OCI-LY7 (cell line): ENCODE results near the gene PTPN14. TPM values are rescaled to one million over a fixed set of nuclear protein-coding genes. Genes with fewer than 3 reads are reported as not detected.

Experiments
- BruUV-seq: library from RNA; stranded (reverse); fragments of 400-500 nt; replicated peaks from 2 replicates; lab custom pipeline; 2021; lab: Mats Ljungman, UMichigan
- CTCF ChIA-PET: fragments of 300-600 bp; sonication (Branson Sonifier 250); formaldehyde crosslinking; loops from one replicate; lab custom pipeline; 2022; ENCODE audit warnings: antibody characterized with exemption; ENCODE audit not compliant: unreplicated experiment; lab: Charles Lee
- POLR2A ChIA-PET: fragments of 300-600 bp; sonication (Branson Sonifier 250); formaldehyde crosslinking; loops from one replicate; lab custom pipeline; 2022; ENCODE audit warnings: antibody characterized with exemption; lab: Charles Lee
- DNase-seq: peaks from one replicate; pipeline ENCODE4 v3.0.0-alpha.2; 2015; ENCODE audit warnings: low spot score
- H2AFZ ChIP-seq: fragments of 200-600 bp; sonication (generic), shearing (Covaris generic); 2 replicates; pipeline ENCODE4 v1.6.1; 2014; ENCODE audit warnings: mild to moderate bottlenecking, antibody characterized with exemption, low read length, moderate library complexity
- H3K27ac ChIP-seq: fragments of 200-600 bp; sonication (generic); 2 replicates; pipeline ENCODE4 v1.5.1; 2014; ENCODE audit warnings: mixed run types, low read depth, mild to moderate bottlenecking, moderate library complexity, low read length, inconsistent platforms; ENCODE audit not compliant: poor library complexity, severe bottlenecking
- H3K36me3 ChIP-seq: fragments of 200-600 bp; sonication (generic); 2 replicates; pipeline ENCODE4 v1.6.1; 2014; ENCODE audit warnings: mild to moderate bottlenecking, antibody characterized with exemption, low read length, moderate library complexity, mixed read lengths; ENCODE audit not compliant: insufficient read depth
- H3K4me1 ChIP-seq: fragments of 200-600 bp; sonication (generic); 2 replicates; pipeline ENCODE4 v1.5.1; 2014; ENCODE audit warnings: mild to moderate bottlenecking, low read length; ENCODE audit not compliant: insufficient read depth, poor library complexity, severe bottlenecking
- H3K4me2 ChIP-seq: fragments of 200-600 bp; sonication (generic); 2 replicates; pipeline ENCODE4 v1.6.1; 2014; ENCODE audit warnings: mild to moderate bottlenecking, low read length
- H3K4me3 ChIP-seq: fragments of 200-600 bp; sonication (generic); 2 replicates; pipeline ENCODE4 v1.5.1; 2014; ENCODE audit warnings: mild to moderate bottlenecking, low read depth, low read length; ENCODE audit not compliant: poor library complexity, severe bottlenecking
- H3K79me2 ChIP-seq: fragments of 200-600 bp; sonication (generic); 2 replicates; pipeline ENCODE4 v1.6.1; 2016; ENCODE audit warnings: low read depth, mild to moderate bottlenecking, low read length, moderate library complexity, mixed read lengths; ENCODE audit not compliant: insufficient read depth
- H3K9me2 ChIP-seq: fragments of 200-600 bp; sonication (generic); 2 replicates; pipeline ENCODE4 v1.6.1; 2016; ENCODE audit warnings: mild to moderate bottlenecking, low read length, mixed read lengths; ENCODE audit not compliant: insufficient read depth
- H3K9me3 ChIP-seq: fragments of 200-600 bp; sonication (generic); 2 replicates; pipeline ENCODE4 v1.6.1; 2014; ENCODE audit warnings: mild to moderate bottlenecking, mixed run types, low read length, mixed read lengths
- H4K20me1 ChIP-seq: fragments of 200-600 bp; sonication (generic); 2 replicates; pipeline ENCODE4 v1.6.1; 2014; ENCODE audit warnings: mild to moderate bottlenecking, antibody characterized with exemption, low read length, moderate library complexity, mixed read lengths; ENCODE audit not compliant: insufficient read depth
- CTCF ChIP-seq: fragments of 200-600 bp; sonication (generic); conservative IDR thresholded peaks from 2 replicates; pipeline ENCODE4 v1.5.1; 2014; ENCODE audit warnings: mild to moderate bottlenecking, antibody characterized with exemption, low read length, moderate library complexity, mixed read lengths
- EZH2phosphoT487 ChIP-seq: fragments of 200-600 bp; sonication (generic); IDR thresholded peaks from 2 replicates; pipeline ENCODE4 v1.6.1; 2018; ENCODE audit warnings: low read depth, borderline replicate concordance, mild to moderate bottlenecking, mixed run types, antibody characterized with exemption, low read length, moderate library complexity, mixed read lengths
- intact Hi-C: fragments of 100-400 bp; cut with micrococcal nuclease; formaldehyde crosslinking; loops from one replicate; pipeline ENCODE4 v1.10.0; 2022; ENCODE audit not compliant: unreplicated experiment
- total RNA-seq, 2 experiments: library from RNA; depleted of rRNA in 1 of 2; stranded (reverse); fragments of >200 nt in 1 of 2; shearing (Covaris generic) in 1 of 2; gene quantifications; 2 replicates each; pipeline ENCODE4 v1.2.3, GENCODE V29; 2014 to 2022

PTPN14 gene
- total RNA-seq, 2 experiments from 2014 or later = not detected

GRCh38 chr1:214557952-214558735 lies 6.7 kb upstream of the PTPN14 start:
- CTCF ChIA-PET = no interaction called here
- no peaks in the 10 kb centered on the region for H3K9me2 ChIP-seq
- H3K9me3 ChIP-seq = no peaks in the 10 kb centered on the region
- H3K4me1 ChIP-seq = no peaks in the 10 kb centered on the region
- no peaks in the 10 kb centered on the region for H4K20me1 ChIP-seq
- POLR2A ChIA-PET = interaction anchor here (0.6 kb wide), 1 partner anchor 15 kb away, joined by 3 read pairs; no protein-coding TSS in a partner anchor
- TF ChIP-seq CTCF = no peak
- no peak for TF ChIP-seq EZH2phosphoT487
- no peak overlapping the region for H2AFZ ChIP-seq
- no peak for DNase-seq
- H3K36me3 ChIP-seq = no peaks in the 10 kb centered on the region
- BruUV-seq = no TSS peak
- no peak overlapping the region for H3K4me3 ChIP-seq
- intact Hi-C loops = no loop called here
- H3K4me2 ChIP-seq = no peak overlapping the region
- no peak overlapping the region for H3K27ac ChIP-seq
- H3K79me2 ChIP-seq = no peaks in the 10 kb centered on the region

GRCh38 chr1:214553142-214553710 lies 1.8 kb upstream of the PTPN14 start:
- no peak overlapping the region for H3K27ac ChIP-seq
- no peaks in the 10 kb centered on the region for H3K9me2 ChIP-seq
- no TSS peak for BruUV-seq
- intact Hi-C loops = no loop called here
- DNase-seq = no peak
- H4K20me1 ChIP-seq = no peaks in the 10 kb centered on the region
- no peaks in the 10 kb centered on the region for H3K36me3 ChIP-seq
- no peak overlapping the region for H3K4me3 ChIP-seq
- H2AFZ ChIP-seq = no peak overlapping the region
- TF ChIP-seq EZH2phosphoT487 (no peak), CTCF (no peak)
- CTCF ChIA-PET = no interaction called here
- POLR2A ChIA-PET = no interaction called here
- no peaks in the 10 kb centered on the region for H3K4me1 ChIP-seq
- H3K79me2 ChIP-seq = no peaks in the 10 kb centered on the region
- no peaks in the 10 kb centered on the region for H3K9me3 ChIP-seq
- H3K4me2 ChIP-seq = no peak overlapping the region

GRCh38 chr1:214552174-214552608 lies 789 bp upstream of the PTPN14 start:
- no peaks in the 10 kb centered on the region for H3K36me3 ChIP-seq
- CTCF ChIA-PET = no interaction called here
- no peaks in the 10 kb centered on the region for H3K9me3 ChIP-seq
- no peaks in the 10 kb centered on the region for H3K79me2 ChIP-seq
- TF ChIP-seq CTCF (no peak), EZH2phosphoT487 (no peak)
- DNase-seq = no peak
- no peak overlapping the region for H3K4me2 ChIP-seq
- H2AFZ ChIP-seq = no peak overlapping the region
- no peak overlapping the region for H3K4me3 ChIP-seq
- no TSS peak for BruUV-seq
- H3K9me2 ChIP-seq = no peaks in the 10 kb centered on the region
- H4K20me1 ChIP-seq = no peaks in the 10 kb centered on the region
- H3K4me1 ChIP-seq = no peaks in the 10 kb centered on the region
- no peak overlapping the region for H3K27ac ChIP-seq
- POLR2A ChIA-PET = no interaction called here
- intact Hi-C loops = no loop called here
